Measurements from ENCODE around the gene ITGA1.

ITGA1 gene

DNA sequence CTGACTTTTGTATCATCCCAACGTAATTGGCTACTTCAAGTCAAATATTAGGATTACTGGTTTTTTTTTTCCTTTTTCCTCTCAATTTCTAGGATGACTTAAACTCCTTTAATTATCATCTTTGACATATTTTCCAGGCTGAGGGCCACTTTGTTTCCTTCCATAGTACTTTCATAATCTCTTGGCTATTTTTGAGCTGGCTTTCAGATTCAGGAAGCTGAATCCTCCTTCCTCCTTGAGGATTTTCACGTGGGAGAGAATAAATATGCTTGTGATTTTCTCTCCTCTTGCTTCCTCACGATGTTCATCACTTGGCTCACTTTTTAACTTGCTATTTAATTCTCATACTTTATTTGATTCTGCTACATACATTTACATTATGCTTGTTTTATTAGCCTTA, 88.1 kb downstream of the ITGA1 start:
- no peak for FAIRE-seq

- no peak for FAIRE-seq
Observed at GRCh38 chr5:52876456-52876855, 88.7 kb downstream of the ITGA1 start.

- peak; percentile 72 for FAIRE-seq
Observed at GRCh38 chr5:52878656-52879055, 90.9 kb downstream of the ITGA1 start.

- no peak for FAIRE-seq
Observed at GRCh38 chr5:52880541-52880940, 92.8 kb downstream of the ITGA1 start.

DNA sequence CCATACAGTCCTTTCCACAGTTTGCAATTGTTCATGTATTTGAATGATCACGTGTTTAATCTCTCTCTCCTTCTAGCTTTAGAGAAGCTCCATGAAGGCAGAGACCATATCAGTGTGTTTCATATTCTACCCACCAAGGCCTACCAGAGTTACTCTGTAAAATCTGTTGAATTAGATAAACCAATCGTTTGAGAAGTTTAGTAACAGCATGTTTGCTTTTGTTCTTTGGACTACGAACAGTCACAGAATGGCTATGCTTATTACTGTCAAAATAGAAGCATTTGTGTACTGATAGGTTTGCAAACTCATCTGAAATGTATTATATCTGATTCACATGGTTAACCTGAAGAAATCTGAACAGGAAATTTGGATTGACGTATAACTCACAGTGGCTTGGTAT, 93.8 kb downstream of the ITGA1 start:
- no peak for FAIRE-seq

GRCh38 chr5:52883110-52883509, 95.4 kb downstream of the ITGA1 start:
- no peak for FAIRE-seq

DNA sequence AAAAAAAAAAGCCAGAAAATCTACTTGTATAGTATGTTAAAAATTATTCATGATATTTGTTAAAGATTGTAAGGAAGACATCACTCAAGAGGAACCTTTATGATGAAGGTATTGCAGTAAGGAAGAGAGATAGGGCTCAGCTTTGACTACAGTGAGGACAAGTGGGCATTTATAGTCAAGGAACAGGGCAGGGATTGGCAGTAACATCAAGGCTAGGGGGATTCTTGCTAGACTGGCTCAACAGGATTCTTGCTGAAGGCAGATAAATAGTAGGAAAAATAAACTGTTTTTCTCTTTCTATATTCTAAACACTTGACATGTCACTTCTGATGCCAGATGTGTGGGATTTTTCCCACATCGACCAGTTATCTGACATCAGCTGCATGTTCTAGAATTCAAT, 96.7 kb downstream of the ITGA1 start:
- FAIRE-seq = no peak

GRCh38 chr5:52885614-52886013, 97.9 kb downstream of the ITGA1 start:
- FAIRE-seq = no peak

GRCh38 chr5:52886206-52886605, 98.5 kb downstream of the ITGA1 start:
- no peak for FAIRE-seq

GRCh38 chr5:52887066-52887465, 99.3 kb downstream of the ITGA1 start:
- FAIRE-seq = no peak

GRCh38 chr5:52888363-52888762, 100.6 kb downstream of the ITGA1 start:
- no peak for FAIRE-seq

DNA sequence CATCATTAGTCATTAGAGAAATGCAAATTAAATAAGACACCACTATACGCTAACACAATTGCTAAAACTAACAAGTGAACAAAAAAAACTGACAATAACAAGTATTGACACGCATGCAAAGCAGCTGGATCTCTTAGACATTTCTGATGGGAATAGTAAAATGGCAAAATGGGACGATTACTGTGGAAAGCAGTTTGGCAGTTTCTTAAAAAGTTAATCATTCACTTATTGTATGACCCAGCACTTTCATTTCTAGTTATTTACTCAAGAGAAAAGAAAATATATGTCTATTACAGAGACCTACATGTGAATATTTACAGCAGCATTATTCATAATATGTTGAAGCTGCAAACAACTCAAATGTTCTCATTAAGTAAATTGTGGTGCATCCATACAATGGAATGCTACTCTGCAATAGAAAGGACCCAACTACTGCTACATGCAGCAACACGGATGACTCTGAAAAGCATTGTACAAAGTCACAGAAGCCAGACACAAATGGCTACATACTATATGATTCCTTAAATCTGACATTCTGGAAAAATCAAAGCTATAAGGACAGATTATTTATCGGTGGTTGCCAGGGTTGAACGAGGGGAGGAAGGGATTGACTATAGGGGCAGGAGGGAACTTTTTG, 104.6 kb downstream of the ITGA1 start:
- peak; percentile 92 for FAIRE-seq

DNA sequence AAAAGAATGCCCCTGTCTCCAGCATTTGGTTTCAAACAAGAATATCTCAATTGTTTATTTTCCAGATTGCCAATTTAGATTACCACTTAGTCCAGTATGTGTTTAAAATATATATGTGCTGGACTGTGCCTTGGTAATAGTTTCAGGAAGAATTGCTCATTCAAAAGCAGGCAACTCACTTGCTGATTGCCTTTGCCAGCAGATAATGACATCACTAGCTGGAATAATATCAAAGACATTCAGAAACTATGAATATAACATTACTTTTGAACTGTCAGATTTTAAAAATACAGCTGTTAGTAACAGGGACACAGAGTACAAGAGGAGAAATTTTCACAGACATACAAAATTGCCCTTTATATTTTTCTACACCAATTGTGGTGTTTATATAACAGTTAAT, 105.4 kb downstream of the ITGA1 start:
- FAIRE-seq = peak; percentile 91

- FAIRE-seq = no peak
Observed at GRCh38 chr5:52893863-52894262, 106.1 kb downstream of the ITGA1 start.

DNA sequence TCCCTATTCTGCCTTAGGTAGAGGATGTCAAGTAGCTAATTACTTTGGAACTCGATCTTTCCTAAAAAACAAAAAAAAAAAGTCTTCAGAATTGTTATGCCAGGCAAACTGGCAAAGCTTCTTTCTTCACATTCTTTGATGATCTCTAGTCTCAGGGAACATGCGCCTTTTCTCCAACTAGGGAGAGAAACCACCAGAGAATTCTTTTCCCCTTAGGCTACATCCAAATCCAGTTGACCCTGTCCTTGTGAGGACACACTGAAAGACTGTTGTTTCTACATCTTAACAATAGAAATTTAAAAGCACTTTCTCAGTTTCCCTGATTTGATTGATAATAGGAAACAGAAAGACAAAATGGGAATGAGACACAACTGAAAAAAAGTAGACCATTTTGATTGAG, 106.7 kb downstream of the ITGA1 start:
- FAIRE-seq = no peak

DNA sequence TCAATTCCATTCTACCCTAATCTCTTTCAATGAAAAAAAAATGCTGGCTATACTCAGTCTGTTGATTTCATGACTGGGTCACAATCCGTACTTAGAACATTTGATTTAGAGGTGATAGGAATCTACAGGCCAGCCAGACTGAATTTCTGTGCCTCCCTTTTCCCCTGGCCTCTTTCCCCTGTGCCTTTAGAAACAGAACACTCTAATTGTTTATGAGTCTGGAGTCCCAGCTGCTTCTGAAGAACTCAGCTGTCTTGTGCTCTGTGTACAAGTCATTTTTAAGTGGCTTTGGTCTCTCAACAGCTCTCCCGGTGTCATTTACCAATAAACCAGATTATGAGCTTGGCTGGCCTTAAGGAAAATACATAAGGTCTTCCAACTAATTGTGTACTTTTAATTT, 107.4 kb downstream of the ITGA1 start:
- no peak for FAIRE-seq

DNA sequence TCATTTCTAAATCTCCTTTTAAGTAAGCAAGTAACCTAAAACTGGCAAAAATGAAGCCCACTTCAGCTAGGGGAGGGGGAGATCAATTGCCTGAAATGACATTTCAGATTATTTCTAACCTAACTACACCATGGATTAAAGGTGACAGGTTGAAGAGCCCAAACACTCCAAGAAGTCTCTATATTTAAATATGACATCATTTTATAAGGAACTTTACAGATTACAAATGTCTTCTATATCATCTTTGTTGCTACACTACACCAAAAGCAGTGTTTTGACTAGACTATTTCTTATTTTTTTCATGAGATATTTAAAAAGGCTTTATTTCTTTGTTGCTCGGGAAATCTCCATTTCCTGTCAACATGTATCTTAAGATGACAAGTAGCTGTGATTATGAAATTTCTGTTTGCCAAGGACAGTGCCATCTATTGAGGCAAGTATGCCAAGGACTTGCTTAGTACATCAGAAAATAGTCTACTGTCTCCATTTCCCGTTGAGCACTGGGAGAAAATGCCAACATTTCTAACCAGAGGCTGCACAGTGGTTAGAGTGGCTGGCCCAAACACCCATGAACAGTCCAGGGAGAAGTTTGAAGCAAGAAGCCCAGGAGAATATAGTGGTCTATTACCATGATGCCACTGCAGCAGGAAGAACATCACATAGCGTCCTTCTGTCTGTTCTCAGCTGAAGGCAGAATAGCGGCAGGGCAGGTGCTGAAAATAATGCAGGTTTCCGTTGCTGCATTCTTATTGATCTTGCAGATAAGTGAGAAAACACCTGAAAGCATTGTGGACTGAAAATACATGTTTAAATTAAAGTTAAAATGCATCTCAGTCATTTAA, 108.1 kb downstream of the ITGA1 start:
- FAIRE-seq = no peak

DNA sequence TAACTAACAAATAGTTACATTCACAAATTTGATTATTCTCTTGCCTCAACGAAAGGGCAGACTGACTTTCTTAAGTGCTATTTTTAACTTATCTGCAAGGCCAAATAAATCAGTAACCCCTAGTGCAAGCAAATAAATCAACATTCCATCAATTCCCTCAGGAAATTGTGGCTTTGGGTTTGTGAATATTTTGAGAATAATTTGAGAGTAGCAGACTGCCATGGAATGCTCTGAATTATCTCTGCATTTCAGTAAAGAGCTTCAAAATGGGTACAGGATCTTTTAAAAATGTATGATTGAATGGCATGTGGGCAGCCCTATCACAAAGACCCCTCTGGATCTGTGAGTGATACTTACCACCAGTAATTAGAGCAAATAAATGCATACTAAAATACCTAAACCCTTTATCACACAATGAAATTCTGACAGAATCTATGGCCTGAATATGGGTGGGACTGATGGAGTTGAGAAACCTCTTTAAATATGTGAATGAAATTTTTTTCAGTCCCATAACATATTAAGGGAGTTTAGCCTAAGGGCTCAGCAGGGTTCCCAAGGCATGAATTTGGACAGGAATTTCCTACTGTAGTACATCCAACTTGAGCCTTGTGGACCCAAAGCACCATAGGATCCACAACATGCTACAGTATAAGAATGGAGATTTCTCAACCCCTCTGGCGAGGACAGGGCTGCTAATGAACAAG, 109.0 kb downstream of the ITGA1 start:
- no peak for FAIRE-seq

- no peak for FAIRE-seq
Observed at GRCh38 chr5:52897238-52897614, 109.5 kb downstream of the ITGA1 start.

DNA sequence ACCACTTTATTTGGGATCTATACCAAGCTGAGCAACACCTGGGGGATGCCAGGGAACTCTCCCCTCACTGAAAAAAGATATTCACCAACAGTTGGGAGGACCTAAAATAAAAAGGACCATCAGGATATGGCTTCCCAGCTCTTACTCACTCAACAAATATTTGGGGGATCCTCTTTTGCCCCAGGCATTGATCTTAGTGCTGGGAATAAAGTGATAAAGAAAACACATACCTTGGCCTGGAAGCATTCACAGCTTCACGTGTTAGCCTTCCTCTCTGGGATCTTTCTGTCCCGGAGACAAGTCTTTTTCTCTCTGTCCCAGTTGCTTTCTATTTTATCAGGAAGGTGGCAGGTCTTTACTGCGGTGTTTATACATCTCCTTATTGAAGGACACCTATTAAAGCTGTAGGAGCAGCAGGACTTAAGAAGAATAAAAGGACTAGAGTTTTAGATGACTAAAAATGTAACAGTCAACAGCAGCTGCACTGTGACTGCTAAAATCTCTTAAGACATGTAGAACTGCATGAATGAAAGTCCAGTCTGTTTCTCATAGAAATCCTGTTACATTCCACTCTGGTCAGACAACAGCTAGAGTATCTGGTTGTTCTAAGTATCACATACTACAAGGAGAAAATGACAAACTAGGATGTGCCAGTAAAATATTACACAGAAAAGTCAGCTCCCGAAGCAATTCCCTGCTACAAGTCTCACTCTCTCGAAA, 111.4 kb downstream of the ITGA1 start:
- no peak for FAIRE-seq

DNA sequence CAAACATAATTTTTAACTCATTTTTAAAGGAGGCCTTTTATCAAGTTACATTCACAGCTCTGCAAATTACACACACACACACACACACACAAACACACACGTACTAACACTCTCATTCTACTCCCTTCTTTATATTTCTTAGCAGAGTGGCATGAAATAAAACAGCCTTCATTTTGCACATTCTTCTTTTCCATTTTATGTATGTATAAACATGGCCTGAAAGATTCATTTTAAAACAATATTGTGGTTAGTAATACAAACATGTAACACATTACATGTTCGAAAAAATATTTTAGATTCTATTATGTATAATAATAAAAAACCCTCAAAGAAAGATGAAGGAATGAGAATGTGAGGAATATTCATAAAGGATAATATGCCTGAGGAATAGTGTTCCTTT, 115.4 kb downstream of the ITGA1 start:
- FAIRE-seq = no peak

DNA sequence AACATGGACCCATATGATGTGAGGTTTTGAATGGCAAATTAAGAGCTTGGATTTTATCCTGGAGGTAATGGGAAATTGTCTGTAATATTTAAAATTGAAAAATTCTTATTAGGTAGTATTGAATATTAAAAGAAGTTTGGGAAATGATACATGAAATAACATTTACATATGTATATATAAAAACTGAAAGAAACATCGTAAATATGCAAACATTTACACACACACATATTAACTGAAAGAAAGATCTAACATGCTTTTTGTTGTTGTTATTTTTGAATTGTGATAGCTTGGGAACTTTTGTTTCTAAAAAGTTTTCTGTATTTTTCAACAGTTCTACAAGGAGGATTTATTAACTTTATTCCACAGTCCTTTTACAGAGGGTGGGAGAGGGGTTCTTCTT, 118.6 kb downstream of the ITGA1 start:
- no peak for FAIRE-seq

GRCh38 chr5:52906845-52907244, 119.1 kb downstream of the ITGA1 start:
- no peak for FAIRE-seq

Measured in islet of Langerhans (tissue), 1 donor.